ENCODE data around the gene WNT10A. TPM values are rescaled to one million over a fixed set of nuclear protein-coding genes. Genes with fewer than 3 reads are reported as not detected.

Gene WNT10A
- total RNA-seq, 1 experiment from 2014 or later = 0.30 TPM

DNA sequence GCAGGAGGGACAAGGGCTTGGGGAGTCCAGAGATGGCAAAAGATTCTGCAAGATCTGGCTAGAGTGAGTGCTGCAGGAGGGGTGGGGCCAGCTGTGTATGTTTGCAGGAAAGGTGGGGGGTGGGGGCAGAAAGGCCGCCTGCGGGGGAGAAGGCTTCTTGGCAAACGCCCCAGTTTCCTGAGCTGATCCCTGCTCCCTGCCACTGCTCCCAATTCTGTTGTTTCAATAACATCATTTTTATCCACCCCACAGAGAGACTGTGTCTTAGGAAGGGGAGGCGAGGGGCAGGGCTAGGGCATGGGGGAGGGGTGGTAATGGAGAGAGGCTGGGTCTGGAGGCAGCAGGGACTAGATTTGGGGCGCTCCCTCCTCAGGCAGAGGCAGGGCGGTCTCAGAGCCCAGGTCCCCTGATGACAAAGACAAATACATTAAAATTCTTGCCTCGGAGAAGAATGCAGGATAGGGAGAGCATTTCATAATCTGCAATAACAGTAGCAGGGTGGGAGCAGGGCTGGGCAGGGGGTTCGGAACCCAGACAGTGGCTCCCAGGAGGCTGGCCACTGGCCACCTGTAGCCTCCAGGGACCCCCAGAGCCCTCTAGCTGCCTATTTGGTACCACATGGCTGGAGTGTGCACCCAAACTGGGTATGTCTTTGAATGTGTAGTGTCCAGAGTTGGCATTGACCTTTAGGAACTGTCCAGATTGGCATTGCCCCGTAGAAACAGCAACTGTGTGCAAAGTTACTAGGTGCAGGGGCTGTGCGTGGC, 23.1 kb upstream of the WNT10A start:
- peak; percentile 34 for DNase-seq (ENCODE audit: low read depth)

- DNase-seq (ENCODE audit: low read depth) = no peak
These were observed 22.6 kb upstream of the WNT10A start for GRCh38 chr2:218858138-218858445.

DNA sequence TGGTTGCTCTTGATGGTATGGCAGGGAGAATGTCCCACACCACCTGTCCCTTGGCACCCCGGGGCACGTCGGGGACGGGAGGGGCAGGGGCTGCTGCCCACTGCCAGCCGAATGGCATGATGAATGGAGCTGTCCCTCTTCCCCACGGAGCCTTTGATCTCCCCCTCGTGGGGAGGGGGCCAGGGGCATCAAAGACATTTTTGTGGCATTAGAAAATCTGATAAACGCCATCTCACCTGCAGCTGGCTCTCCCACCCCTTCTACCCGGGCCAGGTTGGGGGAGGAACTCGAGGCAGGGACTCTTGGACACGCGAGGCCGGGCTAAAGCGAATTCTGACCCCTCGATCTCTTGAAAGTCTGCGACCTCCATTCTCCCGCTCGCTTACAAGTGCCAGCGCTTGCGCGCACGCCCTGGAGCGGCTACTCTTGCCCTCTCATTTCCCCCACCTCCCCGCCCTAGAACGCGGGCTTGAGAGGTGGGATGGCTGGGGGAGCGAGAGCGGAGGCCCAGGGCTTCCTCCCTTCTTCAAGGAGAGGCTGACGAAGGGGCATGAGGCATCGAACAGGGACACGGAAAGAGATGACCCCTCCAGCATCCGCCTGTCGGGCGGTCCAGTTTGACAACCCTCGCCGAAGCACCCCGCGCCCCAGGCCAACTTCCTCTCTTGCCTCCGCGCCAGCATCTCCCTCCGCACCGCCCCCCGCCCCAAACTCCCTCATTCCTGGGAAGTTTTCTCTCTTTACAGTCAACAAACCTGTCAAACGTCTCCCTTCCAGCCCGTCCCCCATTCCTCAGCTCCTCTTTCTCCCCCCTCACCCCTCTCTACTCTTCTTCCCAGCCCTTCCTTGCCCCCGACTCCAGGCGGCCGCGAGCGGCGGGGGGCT, 21.7 kb upstream of the WNT10A start:
- no peak for DNase-seq (ENCODE audit: low read depth)

GRCh38 chr2:218859556-218859987, 21.1 kb upstream of the WNT10A start, which contains the start of gene WNT6:
Gene WNT6, plus strand, starts transcription at chr2:218859805. Its CDS starts 233 bp downstream, at chr2:218860038.
- DNase-seq (ENCODE audit: low read depth) = no peak

- no peak for DNase-seq (ENCODE audit: low read depth)
These were observed 20.4 kb upstream of the WNT10A start for GRCh38 chr2:218859988-218860831.

DNA sequence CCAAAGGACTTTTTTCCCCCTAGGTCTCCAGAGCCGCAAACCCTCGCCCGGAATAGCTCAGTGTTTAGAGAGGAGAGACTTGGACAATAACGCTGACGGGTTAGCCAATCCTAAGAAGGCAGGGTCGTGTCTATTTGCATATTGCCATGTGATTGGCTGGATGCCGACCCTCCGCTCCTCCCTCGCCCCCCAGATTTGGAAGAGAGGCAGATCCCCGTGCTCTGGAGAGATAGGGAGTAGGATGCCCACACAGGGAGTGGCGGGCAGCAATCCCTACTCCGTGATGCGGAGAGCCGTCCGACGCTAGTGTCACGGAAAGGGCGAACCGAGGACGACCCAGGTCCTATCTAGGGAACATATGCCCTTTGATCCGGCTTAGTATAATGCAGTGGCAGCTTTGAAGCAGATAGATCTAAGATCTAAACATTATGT, 19.7 kb upstream of the WNT10A start:
- DNase-seq (ENCODE audit: low read depth) = no peak

GRCh38 chr2:218861645-218862318, 18.9 kb upstream of the WNT10A start:
- DNase-seq (ENCODE audit: low read depth) = peak; percentile 17

GRCh38 chr2:218863021-218863520, 17.6 kb upstream of the WNT10A start:
- DNase-seq (ENCODE audit: low read depth) = peak; percentile 31

- no peak for DNase-seq (ENCODE audit: low read depth)
These were observed 15.3 kb upstream of the WNT10A start for GRCh38 chr2:218865396-218865795.

GRCh38 chr2:218865999-218866398, 14.7 kb upstream of the WNT10A start:
- no peak for DNase-seq (ENCODE audit: low read depth)

DNA sequence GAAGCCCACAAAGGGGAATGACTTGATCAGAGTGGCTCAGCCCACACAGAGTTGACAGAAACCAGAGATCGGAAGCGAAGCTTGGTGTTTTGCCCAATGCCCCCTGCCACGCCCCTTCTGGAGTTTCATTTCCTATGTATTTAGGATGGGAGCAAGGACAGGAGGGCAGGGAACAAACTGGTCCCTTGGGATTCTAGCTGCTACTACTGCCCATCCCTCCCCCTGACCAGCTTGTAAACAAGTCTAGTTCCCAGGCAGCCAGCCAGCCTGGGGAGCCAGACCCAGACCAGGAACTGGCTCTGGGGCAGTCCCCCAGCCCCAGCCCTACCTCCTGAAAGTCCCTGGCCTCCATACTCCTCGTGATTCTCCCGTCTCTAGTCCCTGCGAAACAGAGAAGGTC, 12.8 kb upstream of the WNT10A start:
- no peak for DNase-seq (ENCODE audit: low read depth)

- DNase-seq (ENCODE audit: low read depth) = no peak
These were observed 11.6 kb upstream of the WNT10A start for GRCh38 chr2:218869064-218869463.

DNA sequence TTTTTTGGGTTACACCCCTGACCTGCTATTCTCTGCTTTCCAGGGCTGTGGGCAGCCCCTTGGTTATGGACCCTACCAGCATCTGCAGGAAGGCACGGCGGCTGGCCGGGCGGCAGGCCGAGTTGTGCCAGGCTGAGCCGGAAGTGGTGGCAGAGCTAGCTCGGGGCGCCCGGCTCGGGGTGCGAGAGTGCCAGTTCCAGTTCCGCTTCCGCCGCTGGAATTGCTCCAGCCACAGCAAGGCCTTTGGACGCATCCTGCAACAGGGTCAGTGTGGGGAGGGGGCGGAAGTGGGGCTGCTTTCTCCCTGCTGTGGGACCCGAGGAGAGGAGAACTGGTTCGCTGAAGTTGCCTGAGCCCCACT, 9.7 kb upstream of the WNT10A start:
- DNase-seq (ENCODE audit: low read depth) = no peak

GRCh38 chr2:218871345-218872302, 9.0 kb upstream of the WNT10A start:
- no peak for DNase-seq (ENCODE audit: low read depth)

DNA sequence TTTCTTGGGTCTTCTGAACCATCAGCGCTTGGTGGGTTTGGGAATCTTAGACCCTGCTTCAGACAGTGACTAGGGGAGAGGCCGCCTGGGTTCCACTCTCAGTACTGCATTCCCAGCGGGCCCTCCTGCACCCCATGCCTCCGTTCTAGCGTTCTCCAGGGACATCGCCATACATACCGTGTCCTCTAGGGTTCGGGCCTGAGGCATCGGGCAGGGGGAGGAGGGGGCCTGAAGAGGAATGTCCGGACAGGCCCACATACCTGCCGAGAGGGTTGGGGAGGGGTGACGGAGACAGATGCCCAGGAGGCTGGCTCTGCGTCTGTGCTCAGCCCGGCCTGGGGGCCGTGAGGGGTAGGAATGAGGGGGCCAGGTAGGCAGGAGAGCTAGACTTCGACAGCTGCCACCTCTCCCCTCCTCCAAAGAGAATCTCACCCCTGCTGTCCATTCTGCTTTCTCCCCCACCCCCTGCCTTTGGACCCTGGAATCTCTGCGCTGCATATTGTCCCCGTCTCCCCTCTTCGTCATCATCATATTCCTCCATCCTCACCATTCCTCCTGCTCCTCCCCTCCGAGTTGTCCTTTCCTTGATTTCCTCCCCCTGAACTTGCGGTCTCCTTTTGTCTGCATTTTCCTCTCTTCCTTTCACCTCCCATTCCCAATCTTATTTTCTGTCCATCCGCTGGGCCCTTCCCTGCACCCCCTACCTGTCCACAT, 7.8 kb upstream of the WNT10A start:
- no peak for DNase-seq (ENCODE audit: low read depth)

GRCh38 chr2:218873359-218874194, 7.1 kb upstream of the WNT10A start:
- no peak for DNase-seq (ENCODE audit: low read depth)

GRCh38 chr2:218875692-218876246, 4.9 kb upstream of the WNT10A start:
- no peak for DNase-seq (ENCODE audit: low read depth)

DNA sequence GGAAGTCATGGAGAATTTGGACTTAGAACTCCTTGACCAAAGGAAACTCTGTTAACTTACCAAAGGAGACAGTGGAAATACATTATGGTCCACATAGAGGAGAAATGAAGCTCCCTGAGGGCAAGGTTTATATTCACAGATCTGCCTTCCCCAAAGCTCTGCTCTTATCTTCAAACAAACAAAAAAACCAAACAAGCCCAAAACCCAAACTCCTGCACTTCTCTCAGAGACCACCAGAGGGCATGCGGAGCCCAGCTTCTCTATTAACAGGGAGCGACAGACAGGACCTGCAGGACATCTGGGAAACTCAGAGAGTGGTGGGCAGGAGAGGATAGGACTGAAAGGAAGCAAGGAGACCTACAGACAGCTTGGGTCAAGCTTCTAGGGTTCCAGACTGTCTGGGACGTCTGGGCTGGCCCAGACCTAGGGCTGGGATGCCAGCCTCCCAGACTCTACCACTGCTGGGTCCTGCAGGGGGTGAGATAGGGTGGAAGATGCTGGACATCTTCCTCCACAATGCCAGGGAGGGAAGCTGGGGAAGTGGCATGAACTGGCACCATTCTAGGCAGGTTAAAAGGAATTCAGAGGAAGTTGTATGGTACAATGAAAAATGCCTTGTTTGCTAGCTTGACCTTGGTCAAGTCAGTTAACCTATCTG, 4.0 kb upstream of the WNT10A start:
- peak; percentile 73 for DNase-seq (ENCODE audit: low read depth)

Measured in M059J (cell line).